HG02571 (cell line): ENCODE results near the gene DHX34.

Experiments used
- ATAC-seq: cut with Tn5 transposase; IDR thresholded peaks from one replicate; pipeline ENCODE4 v1.9.1; 2021; ENCODE audit warnings: mild to moderate bottlenecking, moderate library complexity; ENCODE audit not compliant: unreplicated experiment

The DHX34 gene

DNA sequence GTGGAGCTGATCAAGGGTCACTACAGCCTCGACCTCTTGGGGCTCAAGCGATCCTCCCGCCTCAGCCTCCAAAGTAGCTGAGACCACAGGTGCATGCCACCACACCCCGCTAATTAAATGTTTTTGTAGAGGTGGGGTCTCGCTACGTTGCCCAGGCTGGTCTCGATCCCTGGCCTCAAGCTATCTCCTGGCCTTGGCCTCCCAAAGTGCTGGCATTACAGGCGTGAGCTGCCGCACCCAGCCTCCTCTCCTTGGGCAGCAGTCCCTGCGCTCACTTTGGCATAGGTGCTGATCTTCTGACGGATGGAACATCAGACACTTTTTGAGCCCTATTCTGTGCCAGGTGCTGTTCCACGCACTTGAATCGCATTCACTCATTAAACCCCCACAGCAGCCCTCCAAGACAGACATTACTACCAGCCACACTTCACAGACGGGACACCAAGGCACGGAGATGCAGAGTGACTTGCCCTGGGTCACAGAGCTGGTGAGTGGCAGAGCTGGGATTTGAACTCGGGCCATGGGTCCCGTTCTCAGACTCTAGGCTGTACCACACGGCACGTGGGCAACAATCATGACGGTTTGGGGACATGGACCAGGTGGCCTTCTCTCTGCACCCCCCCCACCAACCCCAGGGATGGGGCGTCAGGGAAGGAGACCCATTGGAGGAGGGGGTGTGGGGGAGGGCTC lies 67.0 kb downstream of the DHX34 start:
- no peak for ATAC-seq

- ATAC-seq = no peak
Observed at GRCh38 chr19:47416643-47416985, 67.5 kb downstream of the DHX34 start.

DNA sequence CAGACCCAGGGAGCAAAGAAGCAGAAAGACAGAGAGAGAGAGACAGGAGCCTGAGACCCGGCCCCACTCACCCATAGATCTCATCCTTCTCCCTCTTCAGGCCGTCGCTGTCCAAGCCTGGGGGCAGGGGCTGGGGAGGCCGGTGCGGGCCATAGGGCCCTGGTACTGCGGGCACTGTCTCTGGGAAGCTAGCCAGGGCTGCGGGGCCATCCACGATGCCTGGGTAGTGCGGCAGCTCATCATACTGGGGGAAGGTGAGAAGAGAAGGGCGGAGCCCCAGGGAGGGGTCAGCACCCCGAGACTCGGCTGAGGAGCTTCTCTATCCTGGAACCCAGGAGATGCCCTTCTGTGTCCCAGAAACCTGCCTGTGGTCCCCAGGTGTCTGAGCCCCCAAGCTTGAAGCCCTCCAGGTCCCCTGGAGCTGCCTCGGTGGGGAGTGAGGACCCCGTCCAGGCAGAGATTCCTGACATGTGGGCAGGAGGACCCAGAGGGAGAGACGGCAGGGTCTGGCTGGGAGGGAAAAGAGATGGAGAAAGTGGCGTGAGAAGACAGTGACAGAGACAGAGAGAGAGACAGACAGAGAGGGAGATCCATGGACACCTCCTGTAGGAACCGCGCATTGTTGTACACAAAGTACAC lies 68.1 kb downstream of the DHX34 start:
- ATAC-seq = no peak

DNA sequence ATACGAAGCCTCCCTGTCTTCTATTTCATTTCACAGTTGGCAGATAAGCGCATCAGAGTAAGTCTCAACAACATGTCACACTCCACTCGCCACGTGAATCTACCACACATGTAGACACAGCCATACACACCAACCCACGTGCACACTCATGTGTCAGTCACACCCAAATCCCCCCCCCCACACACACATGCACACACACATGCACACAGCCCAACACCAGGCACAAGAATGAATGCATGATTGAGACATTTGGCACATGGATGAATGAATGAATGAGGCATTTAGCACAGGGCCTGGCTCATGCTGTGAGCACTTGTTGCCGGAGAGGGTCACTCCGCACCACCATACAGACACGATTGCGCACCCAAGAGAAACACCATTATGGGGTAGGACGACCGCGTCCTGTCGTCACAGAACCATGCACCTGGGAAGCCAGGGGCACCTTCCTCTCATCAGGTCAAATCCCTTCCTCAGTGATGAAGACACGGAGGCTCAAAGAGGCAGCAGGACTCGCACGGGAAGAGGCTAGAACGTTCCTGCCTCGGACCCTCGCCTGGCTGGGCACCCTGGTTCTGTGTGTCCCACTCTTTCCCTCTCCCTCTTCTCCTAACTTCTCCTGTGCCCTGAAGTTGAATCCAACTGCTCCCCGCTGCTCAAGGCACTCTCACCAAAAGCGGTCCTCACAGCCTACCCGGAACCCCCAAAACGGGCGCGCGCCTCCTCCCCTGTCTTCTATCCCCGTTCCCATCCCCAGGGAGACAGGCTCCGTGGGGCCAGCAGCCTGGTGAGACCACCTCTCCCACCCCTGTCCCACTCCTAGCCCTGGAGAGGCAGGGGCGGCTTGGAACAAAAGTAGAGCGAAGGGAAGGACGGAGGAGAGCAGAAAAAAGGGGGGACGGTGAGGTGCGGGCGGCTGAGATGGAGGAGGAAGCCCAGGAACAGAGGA lies 68.9 kb downstream of the DHX34 start:
- ATAC-seq = no peak

GRCh38 chr19:47418692-47419029 lies 69.5 kb downstream of the DHX34 start:
- no peak for ATAC-seq

- ATAC-seq = no peak
Observed at GRCh38 chr19:47419030-47419783, 70.1 kb downstream of the DHX34 start, which contains the start of gene MEIS3. Gene MEIS3 (minus strand): TSS chr19:47419527. CDS start chr19:47419081, 446 bp downstream.

DNA sequence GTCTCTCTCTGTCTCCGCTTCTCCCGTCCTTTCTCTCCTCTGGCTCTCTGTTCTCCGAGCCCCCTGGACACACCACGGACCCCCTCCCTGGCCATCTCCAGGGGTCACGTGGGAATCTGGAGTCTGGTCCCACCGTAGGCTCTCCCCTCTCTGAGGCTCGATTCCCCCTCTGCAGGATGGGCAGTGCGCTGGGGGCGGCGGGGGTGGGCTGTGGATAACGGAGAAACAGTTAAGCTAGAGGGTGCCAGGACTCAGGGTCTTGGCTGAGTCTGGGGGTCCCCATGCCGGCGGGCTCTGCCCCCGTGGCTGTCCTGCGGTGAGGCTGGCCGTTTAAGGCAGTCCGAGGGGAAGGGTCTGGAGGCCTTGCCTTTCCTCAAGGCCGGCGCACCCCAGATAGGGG lies 70.7 kb downstream of the DHX34 start:
- ATAC-seq = no peak

DNA sequence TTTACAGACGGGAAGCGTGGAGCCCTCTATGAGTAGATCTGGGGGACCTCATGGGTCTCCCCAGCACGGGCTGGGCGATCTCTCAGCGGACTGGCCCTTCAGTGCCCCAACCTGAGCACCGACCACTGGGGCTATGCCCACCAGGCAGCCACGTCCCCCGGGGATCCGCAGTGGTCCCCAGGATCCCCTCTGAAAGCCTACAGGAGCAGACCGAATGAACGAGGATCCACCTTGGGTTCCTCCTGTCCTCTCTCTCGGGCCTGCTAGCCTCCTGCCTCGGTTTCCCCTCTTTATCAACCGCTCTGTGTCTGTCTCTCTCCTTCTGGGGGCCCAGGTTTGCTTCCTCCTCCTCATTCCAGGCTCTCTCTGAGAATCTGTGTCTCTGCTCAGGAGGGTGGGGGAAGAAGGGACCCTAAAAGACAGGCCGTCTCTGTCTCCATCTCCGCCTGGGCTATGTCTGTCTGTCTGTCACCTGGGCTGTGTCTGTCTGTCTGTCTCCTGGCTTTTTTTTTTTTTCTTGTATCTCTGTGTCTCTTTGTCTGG lies 72.2 kb downstream of the DHX34 start:
- no peak for ATAC-seq

DNA sequence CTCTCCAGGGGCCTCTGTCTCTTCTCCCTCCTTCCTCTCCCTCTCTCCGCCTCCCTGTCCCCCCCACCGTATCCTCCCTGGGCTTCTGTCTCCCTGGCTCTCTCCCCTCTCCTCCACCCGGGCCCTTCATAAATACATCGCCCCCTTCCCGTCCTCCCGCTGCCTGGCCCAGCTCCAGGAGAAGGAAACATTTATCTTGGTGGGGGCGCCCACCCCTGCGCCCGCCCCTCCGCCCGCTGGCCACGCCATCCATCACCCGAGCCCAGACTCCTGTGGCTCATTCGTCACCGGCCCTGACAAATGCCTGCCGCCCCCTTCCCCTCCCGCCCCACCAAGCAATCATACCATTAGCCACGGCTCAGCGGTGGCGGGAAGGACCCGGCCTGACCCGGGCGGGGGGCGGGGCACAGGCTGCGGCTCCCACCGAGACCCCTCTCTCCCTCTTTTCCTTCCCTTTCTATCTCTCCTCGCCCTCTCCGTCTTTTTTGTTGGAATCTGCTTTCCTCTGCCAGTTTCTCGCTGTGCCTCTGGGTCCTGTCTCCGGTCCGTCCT lies 72.8 kb downstream of the DHX34 start:
- no peak for ATAC-seq

DNA sequence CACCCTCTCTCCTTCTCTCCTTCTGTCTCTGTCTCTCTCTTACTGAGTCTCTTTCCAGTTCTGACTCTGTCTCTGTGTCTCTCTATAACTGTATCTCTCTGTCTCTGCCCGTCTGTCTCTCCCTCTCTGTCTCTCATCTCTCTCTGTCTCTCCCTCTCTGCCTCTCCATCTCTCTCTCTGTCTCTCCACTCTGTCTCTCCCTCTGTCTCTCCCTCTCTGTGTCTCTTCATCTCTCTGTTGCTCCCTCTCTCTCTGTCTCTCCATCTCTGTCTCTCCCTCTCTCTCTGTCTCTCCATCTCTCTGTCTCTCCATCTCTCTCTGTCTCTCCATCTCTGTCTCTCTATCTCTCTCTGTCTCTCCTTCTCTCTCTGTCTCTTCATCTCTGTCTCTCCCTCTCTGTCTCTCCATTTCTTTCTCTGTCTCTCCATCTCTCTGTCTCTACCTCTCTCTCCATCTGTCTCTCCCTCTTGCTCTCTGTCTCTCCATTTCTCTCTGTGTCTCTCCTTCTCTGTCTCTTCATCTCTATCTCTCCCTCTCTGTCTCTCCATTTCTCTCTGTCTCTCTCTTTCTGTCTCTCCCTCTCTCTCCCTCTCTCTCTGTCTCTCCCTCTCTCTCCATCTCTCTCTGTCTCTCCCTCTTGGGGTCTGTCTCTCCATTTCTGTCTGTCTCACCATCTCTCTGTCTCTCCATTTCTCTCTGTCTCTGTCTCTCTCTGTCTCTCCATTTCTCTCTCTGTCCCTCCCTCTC lies 73.5 kb downstream of the DHX34 start:
- ATAC-seq = no peak

GRCh38 chr19:47423203-47423882 lies 74.2 kb downstream of the DHX34 start:
- ATAC-seq = no peak

DNA sequence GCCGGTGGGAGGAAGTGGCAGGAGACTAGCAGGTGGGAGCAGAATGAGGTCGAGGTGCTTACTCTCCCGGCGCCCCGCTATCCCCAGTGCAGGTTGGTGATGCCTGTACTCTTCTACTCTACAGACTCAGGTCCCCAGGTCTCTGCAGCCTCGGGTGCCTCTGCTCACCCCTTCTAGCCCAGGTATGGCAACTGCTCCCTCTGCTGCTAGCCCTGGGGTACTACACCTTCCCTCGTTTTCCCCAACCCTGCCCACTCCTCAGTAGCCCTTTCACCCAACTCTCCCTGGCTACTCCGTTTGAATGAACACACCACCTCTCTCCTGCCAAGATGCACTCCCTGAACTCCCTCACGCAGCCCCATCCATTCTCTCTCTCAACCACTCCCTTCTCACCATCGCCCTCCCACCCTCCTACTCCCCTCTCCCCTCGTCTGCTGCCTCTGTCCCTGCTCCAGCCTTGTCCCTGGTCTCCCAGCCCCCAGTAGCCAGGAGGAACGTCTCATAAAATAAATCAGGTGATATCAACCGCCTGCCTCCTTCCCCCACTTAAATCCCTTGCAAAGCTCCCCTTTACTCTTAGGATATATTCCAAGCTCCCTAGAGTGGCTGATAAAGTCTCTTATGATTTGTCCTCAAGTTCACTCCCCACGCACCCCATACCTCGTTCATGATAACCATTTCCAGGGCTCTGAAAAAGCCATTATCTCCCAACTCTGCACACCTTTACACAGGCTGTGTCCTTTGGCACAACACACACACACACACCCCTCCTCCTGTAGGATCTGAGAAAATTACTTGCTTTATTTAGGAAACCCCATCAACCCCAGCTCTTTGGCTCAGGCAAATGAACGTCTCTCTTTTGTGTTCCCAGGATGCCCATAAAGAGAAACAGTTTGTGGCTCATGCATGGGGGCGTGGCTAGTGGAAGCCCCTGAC lies 78.4 kb downstream of the DHX34 start:
- ATAC-seq = no peak

DNA sequence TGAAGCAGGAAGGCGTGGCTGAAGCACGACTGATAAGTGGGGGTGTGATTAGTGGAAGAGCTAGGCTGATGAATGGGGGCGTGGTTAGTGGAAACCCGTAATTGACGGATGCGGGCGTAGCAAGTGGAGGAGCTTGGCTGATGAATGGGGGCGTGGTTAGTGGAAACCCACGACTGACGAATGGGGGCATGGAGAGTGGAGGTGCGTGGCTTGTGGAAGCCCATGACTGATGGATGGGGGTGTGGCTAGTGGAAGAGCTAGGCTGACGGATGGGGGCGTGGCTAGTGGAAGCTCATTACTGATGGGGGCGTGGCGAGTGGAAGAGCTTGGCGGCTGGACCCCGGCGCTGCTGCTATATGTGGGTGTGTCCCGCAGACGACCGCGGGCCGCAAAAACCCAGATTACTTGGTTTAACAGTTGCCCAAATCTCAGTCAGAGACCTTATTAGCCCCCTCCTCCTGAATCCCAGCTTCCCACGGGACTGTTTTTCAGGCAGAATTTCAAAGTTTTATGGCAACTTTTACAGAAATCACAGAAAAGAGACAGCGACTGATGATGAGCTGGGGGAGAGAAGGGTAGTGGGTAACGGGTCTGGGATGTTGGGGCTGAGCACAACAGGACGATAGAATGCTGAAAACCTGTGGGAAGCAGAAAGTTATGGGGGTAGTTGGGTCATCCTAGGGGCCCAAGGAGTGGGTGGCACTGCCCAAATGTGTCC lies 79.2 kb downstream of the DHX34 start:
- ATAC-seq = no peak

- ATAC-seq = no peak
Observed at GRCh38 chr19:47429140-47429793, 80.2 kb downstream of the DHX34 start.

DNA sequence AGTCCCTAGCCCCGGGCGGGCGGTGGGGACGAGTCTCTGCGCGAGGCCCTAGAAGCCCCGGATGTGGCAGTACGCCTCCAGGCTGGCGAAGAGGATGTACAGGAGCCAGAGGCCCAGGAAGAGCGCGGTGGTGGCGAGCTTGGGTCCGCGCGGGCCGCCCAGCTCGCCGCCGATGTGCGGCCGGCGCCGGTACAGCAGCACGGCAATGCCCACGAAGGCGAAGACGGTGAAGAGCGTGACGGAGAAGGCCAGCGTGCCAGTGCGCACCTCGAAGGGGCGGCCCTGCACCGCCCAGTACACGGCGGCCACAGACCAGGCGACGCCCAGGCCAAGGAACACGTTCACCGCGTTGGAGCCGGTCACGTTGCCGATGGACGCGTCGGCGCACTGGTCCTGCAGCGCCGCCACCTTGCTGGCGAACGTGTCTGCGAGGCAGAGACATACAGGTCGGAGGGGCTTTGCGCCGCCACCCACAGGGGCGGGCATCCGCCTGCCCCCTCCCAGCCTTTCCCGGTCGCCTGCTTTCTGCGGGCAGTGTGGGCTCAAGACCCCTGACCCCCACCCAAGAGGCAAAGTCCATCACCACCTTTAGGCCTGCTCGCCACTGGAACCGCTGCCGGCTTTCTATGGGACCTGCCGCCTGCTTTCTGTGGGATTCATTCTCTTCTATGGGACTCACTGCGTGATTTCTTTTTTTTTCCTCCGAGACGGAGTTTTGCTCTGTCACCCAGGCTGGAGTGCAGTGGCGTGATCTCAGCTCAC lies 81.1 kb downstream of the DHX34 start:
- ATAC-seq = no peak

DNA sequence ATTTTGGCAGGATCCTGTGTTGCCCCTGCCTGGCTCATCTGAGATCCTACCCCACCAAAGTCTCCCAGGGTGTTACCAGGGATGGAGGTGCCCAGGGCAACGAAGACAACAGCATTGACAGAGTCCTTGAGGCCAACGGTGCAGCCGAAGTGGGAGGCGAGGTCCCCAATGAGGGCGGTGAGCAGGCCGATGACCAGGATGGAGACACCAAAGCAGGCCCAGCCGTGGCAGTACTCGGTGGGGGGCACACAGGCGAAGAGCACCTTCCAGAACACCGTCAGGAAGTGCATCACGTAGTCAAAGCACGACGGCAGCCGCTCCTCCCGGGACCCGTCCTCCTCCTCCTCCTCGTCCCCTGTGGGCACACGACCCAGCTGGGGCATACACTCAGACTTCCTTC lies 83.0 kb downstream of the DHX34 start:
- no peak for ATAC-seq
